NCI-H524 (cell line): ENCODE measurements around the gene TRIM8.
"Not testable (repeated sequence)": the region's sequence is repeated elsewhere in the genome, so short reads cannot be mapped to it uniquely, and the experiment has no call there.

Experiments
- DNase-seq, 2 experiments: peaks; one replicate each; lab custom pipeline; 2025; lab: John Stamatoyannopoulos, UW

The TRIM8 gene

GRCh38 chr10:102670871-102671434, 26.7 kb downstream of the TRIM8 start:
- DNase-seq = peak; percentile 70 to 82

GRCh38 chr10:102673236-102673818, 29.0 kb downstream of the TRIM8 start:
- no peak for DNase-seq

DNA sequence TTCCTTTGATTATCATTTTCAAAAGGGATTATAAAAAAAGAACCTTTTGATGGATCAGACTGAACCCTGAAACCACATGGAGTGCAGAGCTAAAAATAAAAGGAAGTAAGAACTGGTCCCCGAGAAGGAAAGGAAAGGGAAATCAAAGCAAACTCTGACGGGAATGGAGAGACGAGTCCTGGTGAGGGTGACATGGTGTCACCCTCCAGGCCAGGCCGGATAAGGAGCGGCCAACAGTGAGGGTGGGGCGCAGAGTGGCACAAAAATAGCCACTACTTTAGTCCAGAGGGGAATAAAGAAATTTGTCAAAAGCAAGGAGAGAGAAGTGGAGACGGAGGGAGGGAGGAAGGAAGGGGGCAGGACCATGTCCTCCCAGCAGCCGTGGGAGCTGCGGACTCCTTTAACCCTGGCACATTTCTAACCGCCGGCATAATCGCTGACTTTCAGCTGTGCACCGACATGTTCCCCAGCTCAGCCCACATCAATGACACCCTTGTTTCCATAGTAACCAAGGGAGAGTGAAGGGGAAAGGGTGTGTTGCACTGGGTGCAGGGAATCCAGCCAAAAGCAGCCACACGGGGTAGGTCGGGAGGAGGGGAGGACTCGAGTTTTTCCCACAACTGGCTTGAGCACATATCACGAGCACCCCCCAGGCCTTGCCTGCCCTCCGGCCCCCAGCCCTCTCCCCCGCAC, 29.7 kb downstream of the TRIM8 start:
- peak in 1 of 2 experiments; percentile 53 for DNase-seq

DNA sequence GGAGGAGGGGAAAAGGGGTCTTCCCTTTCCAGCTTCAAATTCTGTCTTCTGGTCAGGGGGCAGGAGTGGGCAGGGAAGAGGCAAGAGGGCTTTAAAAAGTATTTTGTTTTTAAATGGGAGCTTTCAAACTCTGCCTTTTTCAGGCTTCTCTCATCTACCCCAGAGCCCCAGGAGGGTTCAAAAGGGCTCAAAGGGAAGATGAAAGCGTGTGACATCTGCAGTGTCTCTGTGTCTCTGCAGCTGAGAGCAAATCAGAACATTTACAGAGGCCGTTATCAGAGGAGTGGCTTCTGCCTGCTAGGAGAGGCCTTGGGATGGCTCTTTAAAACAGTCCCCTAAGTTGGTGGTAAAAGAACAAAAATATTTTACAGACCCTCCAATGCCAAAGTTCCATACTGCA, 30.3 kb downstream of the TRIM8 start:
- DNase-seq = peak in 1 of 2 experiments; percentile 6

DNA sequence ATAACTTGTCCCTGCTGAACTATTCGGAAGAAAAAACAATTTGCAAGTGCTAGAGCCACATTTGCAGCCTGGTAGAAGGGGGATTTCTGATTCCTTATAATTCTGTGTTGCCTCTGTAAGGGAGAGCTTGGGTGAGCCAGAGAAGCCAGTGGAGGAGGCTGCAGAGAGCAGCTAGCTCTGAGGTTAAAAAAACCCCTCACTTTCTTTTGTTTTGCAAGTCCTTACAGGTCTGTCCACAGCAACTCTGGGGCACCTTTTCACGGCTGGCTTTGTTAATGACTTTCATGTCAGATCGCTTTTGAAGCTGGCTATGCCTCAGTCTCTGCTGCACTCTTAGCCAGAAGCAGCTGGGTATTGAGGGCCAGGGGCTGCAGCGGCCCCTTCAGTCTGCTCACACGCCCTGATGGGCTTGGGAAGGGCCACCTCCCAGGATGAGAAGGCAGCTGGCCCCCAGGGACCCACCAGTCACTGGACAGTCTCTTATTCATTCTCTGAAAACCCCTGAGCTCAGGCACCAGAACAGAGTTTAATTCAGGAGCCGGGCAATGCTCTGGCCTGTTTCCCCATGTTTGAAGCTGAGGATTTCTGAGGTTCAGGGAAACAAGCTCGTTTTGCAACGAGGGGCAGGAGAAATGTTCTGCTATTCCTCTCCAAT, 30.9 kb downstream of the TRIM8 start:
- no peak for DNase-seq

GRCh38 chr10:102675666-102676533, 31.6 kb downstream of the TRIM8 start:
- DNase-seq = peak in 1 of 2 experiments; percentile 1

- no peak for DNase-seq
Measured at GRCh38 chr10:102676534-102677315, 32.4 kb downstream of the TRIM8 start.

GRCh38 chr10:102677331-102678067, 33.2 kb downstream of the TRIM8 start:
- no peak for DNase-seq

- DNase-seq = no peak
Measured at GRCh38 chr10:102678068-102678400, 33.8 kb downstream of the TRIM8 start.

- DNase-seq = peak in 1 of 2 experiments; percentile 33
Measured at GRCh38 chr10:102678842-102679289, 34.6 kb downstream of the TRIM8 start.

GRCh38 chr10:102679596-102679995, 35.3 kb downstream of the TRIM8 start:
- no peak for DNase-seq

- DNase-seq = no peak
Measured at GRCh38 chr10:102681696-102682095, 37.4 kb downstream of the TRIM8 start.

- DNase-seq = no peak
Measured at GRCh38 chr10:102682416-102682815, 38.1 kb downstream of the TRIM8 start.

DNA sequence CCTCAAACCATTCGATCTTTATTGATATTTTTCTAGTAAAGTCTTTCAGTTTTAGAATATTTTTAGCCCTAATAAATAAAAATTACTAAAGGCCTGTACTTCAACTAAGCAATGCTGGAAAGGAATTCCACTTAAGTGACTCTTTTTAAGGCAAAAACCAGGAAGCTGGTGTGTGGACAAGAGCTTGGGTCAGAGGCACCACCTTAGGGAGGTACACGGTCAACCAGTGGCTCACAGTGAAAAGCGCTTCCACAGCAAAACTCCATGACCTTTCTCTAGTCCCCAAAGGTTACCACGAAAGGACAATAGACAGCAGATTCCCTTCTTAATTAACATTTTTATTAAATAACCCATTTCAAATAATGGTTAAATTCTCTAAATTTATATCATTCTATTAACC, 38.7 kb downstream of the TRIM8 start:
- DNase-seq = no peak

- no peak for DNase-seq
Measured at GRCh38 chr10:102683736-102684135, 39.5 kb downstream of the TRIM8 start.

GRCh38 chr10:102691285-102692066, 47.2 kb downstream of the TRIM8 start:
- DNase-seq = no peak

DNA sequence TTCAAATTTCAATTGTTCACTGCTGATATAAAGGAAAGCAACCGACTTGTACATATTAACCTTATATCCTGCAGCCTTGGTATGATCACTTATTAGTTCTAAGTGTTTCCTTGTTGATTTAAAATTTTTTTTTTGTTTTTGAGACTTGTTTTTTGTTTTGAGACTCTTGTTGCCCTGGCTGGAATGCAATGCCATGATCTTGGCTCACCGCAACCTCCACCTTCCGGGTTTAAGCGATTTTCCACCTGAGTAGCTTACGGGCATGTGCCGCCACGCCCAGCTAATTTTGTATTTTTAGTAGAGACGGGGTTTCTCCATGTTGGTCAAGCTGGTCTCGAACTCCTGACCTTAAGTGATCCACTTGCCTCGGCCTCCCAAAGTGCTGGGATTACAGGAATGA, 51.1 kb downstream of the TRIM8 start:
- not testable (repeated sequence) for DNase-seq

GRCh38 chr10:102696736-102697135, 52.5 kb downstream of the TRIM8 start:
- no peak for DNase-seq

DNA sequence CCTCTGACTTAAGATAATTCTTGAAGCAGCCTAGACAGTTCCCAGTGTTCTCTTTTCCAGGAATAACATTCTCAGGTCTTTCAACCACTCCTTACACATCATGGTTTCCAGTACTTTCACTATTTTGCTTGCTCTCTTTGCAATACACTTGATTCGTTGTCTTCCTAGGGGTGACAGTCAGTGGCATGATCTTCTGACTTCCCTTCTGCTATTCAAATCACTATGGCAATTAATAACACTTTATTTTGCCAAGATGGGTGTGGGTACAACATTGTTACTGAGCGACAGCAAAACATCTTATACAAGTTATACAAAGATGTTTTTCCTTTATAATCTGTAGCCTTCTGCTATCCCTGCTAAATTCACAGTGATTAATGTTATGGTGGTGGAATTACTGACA, 54.6 kb downstream of the TRIM8 start:
- no peak for DNase-seq

DNA sequence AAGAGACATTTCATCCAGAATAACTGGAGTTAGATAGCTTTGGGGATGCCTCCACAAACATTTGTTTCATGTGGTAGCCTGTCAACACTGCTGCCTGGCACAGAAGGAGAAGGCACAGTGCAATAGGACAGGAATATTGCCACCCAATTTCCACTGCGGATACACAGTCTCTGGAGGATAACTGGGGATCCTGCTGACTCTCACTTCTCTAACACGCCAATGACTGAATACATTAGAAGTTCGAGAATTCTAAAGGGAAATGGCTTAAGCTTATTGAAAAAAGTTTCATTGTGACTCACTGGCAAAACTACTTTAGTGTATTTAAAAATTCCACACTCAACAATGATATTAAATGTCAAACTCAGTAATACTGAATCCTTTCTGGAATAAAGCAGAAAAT, 57.0 kb downstream of the TRIM8 start:
- DNase-seq = no peak
